ENCODE measurements around the gene PSPC1.

DNA sequence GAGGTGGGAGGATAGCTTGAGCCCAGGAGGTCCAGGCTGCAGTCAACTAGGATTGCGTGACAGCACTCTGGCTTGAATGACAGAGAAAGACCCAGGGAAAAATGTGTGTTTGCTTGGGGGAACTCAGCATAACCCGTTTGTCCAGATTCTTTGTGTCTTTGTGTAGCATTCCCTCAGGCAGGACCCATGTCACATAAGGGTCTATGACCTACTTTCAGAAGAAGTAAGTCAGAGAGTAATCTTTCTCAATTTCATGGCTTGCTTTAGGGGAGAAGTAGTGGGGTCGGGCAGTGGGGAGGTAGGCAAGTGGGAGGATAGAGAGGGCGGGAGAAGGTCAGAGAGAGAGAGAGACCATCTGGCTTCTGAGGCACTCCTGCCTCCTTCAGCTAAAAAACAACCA, 11.9 kb upstream of the PSPC1 start:
- TF ChIP-seq, protein P1, sequence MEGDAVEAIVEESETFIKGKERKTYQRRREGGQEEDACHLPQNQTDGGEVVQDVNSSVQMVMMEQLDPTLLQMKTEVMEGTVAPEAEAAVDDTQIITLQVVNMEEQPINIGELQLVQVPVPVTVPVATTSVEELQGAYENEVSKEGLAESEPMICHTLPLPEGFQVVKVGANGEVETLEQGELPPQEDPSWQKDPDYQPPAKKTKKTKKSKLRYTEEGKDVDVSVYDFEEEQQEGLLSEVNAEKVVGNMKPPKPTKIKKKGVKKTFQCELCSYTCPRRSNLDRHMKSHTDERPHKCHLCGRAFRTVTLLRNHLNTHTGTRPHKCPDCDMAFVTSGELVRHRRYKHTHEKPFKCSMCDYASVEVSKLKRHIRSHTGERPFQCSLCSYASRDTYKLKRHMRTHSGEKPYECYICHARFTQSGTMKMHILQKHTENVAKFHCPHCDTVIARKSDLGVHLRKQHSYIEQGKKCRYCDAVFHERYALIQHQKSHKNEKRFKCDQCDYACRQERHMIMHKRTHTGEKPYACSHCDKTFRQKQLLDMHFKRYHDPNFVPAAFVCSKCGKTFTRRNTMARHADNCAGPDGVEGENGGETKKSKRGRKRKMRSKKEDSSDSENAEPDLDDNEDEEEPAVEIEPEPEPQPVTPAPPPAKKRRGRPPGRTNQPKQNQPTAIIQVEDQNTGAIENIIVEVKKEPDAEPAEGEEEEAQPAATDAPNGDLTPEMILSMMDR (conservative IDR thresholded peaks at IDR 0.05) = no peak
- no peak for TF ChIP-seq ZFX (IDR thresholded peaks at IDR 0.05)
